HEK293 (cell line): ENCODE results near the gene REEP2.

Experiments used
- EGR2 ChIP-seq: fragments of 450-650 bp; formaldehyde crosslinking; IDR thresholded peaks from 2 replicates; pipeline ENCODE4 v1.5.1; 2016; ENCODE audit warnings: low read depth, missing biosample characterization, missing genetic modification characterization
- IKZF3 ChIP-seq: fragments of 450-650 bp; IDR thresholded peaks from 2 replicates; pipeline ENCODE4 v1.5.0; 2018; ENCODE audit warnings: missing biosample characterization, mild to moderate bottlenecking, missing genetic modification characterization, moderate library complexity
- OSR2 ChIP-seq: fragments of 450-650 bp; formaldehyde crosslinking; IDR thresholded peaks from 2 replicates; pipeline ENCODE4 v1.5.1; 2016; ENCODE audit warnings: missing biosample characterization, missing genetic modification characterization
- SALL2 ChIP-seq: fragments of 450-650 bp; formaldehyde crosslinking; IDR thresholded peaks from 2 replicates; pipeline ENCODE4 v1.5.0; 2017; ENCODE audit warnings: missing biosample characterization, mild to moderate bottlenecking, missing genetic modification characterization, borderline replicate concordance
- SCRT1 ChIP-seq: fragments of 450-650 bp; formaldehyde crosslinking; IDR thresholded peaks from 2 replicates; pipeline ENCODE4 v1.5.1; 2016; ENCODE audit warnings: missing biosample characterization, missing genetic modification characterization, borderline replicate concordance
- YY1 ChIP-seq: fragments of 450-650 bp; formaldehyde crosslinking; IDR thresholded peaks from 2 replicates; pipeline ENCODE4 v1.5.1; 2018; ENCODE audit warnings: missing biosample characterization, missing genetic modification characterization
- ZEB2 ChIP-seq: fragments of 450-650 bp; formaldehyde crosslinking; IDR thresholded peaks from 2 replicates; pipeline ENCODE4 v1.5.1; 2016; ENCODE audit warnings: missing biosample characterization, missing genetic modification characterization
- ZNF16 ChIP-seq: fragments of 450-650 bp; formaldehyde crosslinking; IDR thresholded peaks from 2 replicates; pipeline ENCODE4 v1.5.1; 2016; ENCODE audit warnings: low read depth, missing biosample characterization, missing genetic modification characterization
- ZNF169 ChIP-seq: fragments of 450-650 bp; formaldehyde crosslinking; IDR thresholded peaks from 2 replicates; pipeline ENCODE4 v1.5.1; 2016; ENCODE audit warnings: missing biosample characterization, missing genetic modification characterization
- ZNF2 ChIP-seq: fragments of 450-650 bp; formaldehyde crosslinking; IDR thresholded peaks from 2 replicates; pipeline ENCODE4 v1.5.1; 2016; ENCODE audit warnings: missing biosample characterization, missing genetic modification characterization
- ZNF223 ChIP-seq: fragments of 450-650 bp; formaldehyde crosslinking; IDR thresholded peaks from 2 replicates; pipeline ENCODE4 v1.5.1; 2016; ENCODE audit warnings: missing biosample characterization, missing genetic modification characterization
- ZNF239 ChIP-seq: fragments of 450-650 bp; formaldehyde crosslinking; IDR thresholded peaks from 2 replicates; pipeline ENCODE4 v1.5.1; 2016; ENCODE audit warnings: missing biosample characterization, missing genetic modification characterization
- ZNF266 ChIP-seq: fragments of 450-650 bp; formaldehyde crosslinking; IDR thresholded peaks from 2 replicates; pipeline ENCODE4 v1.5.1; 2016; ENCODE audit warnings: missing biosample characterization, missing genetic modification characterization, low read depth
- ZNF274 ChIP-seq, 2 experiments: fragments of 200-500 bp in 1 of 2; fragments of 450-650 bp in 1 of 2; sonication (Bioruptor generic) in 1 of 2; formaldehyde crosslinking in 1 of 2; IDR thresholded peaks; 2 replicates each; pipeline versions ENCODE4 v1.5.1 to v1.6.1; 2014 to 2016; ENCODE audit warnings: borderline replicate concordance in 1 of 2, inconsistent platforms in 1 of 2, low read length in 1 of 2, missing biosample characterization in 1 of 2, missing genetic modification characterization in 1 of 2
- ZNF37A ChIP-seq: fragments of 450-650 bp; IDR thresholded peaks from 2 replicates; pipeline ENCODE4 v1.5.1; 2018; ENCODE audit warnings: missing biosample characterization, missing genetic modification characterization
- ZNF426 ChIP-seq: fragments of 450-650 bp; formaldehyde crosslinking; IDR thresholded peaks from 2 replicates; pipeline ENCODE4 v1.5.1; 2017; ENCODE audit warnings: missing biosample characterization, missing genetic modification characterization, mild to moderate bottlenecking, inconsistent platforms, moderate library complexity
- ZNF621 ChIP-seq: fragments of 450-650 bp; formaldehyde crosslinking; IDR thresholded peaks from 2 replicates; pipeline ENCODE4 v1.5.1; 2017; ENCODE audit warnings: missing biosample characterization, missing genetic modification characterization
- ZNF624 ChIP-seq: fragments of 450-650 bp; formaldehyde crosslinking; IDR thresholded peaks from 2 replicates; pipeline ENCODE4 v1.5.1; 2017; ENCODE audit warnings: missing biosample characterization, missing genetic modification characterization
- ZNF76 ChIP-seq: fragments of 450-650 bp; formaldehyde crosslinking; IDR thresholded peaks from 2 replicates; pipeline ENCODE4; 2016; ENCODE audit warnings: low read depth, missing biosample characterization, missing genetic modification characterization, borderline replicate concordance
- ZNF777 ChIP-seq: fragments of 450-650 bp; formaldehyde crosslinking; IDR thresholded peaks from 2 replicates; pipeline ENCODE4 v1.5.1; 2017; ENCODE audit warnings: missing biosample characterization, missing genetic modification characterization, borderline replicate concordance
- ZNF785 ChIP-seq: fragments of 450-650 bp; formaldehyde crosslinking; IDR thresholded peaks from 2 replicates; pipeline ENCODE4 v1.5.1; 2016; ENCODE audit warnings: missing biosample characterization, missing genetic modification characterization
- ZNF792 ChIP-seq: fragments of 450-650 bp; formaldehyde crosslinking; IDR thresholded peaks from 2 replicates; pipeline ENCODE4 v1.5.1; 2016; ENCODE audit warnings: missing biosample characterization, missing genetic modification characterization
- ZSCAN23 ChIP-seq: fragments of 450-650 bp; formaldehyde crosslinking; IDR thresholded peaks from 2 replicates; pipeline ENCODE4 v1.5.1; 2016; ENCODE audit warnings: missing biosample characterization, missing genetic modification characterization
- ZXDB ChIP-seq: fragments of 450-650 bp; formaldehyde crosslinking; IDR thresholded peaks from 2 replicates; pipeline ENCODE4 v1.5.1; 2016; ENCODE audit warnings: missing biosample characterization, missing genetic modification characterization
- TF ChIP-seq, protein P1 (sequence below): sonication (generic); formaldehyde crosslinking; IDR thresholded peaks from 2 replicates; pipeline ENCODE4 v1.8.1; 2022; ENCODE audit warnings: mild to moderate bottlenecking, moderate library complexity, missing genetic modification reagents
- TF ChIP-seq, protein P2 (sequence below): fragments of 450-650 bp; formaldehyde crosslinking; IDR thresholded peaks from 2 replicates; pipeline ENCODE4 v1.5.1; 2016; ENCODE audit warnings: missing biosample characterization, missing genetic modification characterization
- TF ChIP-seq, protein P3 (sequence below): fragments of 450-650 bp; formaldehyde crosslinking; IDR thresholded peaks from 2 replicates; pipeline ENCODE4 v1.5.1; 2016; ENCODE audit warnings: missing biosample characterization, missing genetic modification characterization, low read depth
- TF ChIP-seq, protein P4 (sequence below): fragments of 450-650 bp; formaldehyde crosslinking; IDR thresholded peaks from 2 replicates; pipeline ENCODE4 v1.5.1; 2016; ENCODE audit warnings: missing biosample characterization, missing genetic modification characterization
- TF ChIP-seq, protein P5 (sequence below): fragments of 450-650 bp; formaldehyde crosslinking; optimal IDR thresholded peaks from 2 replicates; pipeline ENCODE3; 2016; ENCODE audit warnings: missing biosample characterization, mild to moderate bottlenecking, missing genetic modification characterization
- TF ChIP-seq, protein P6 (sequence below): fragments of 450-650 bp; formaldehyde crosslinking; IDR thresholded peaks from 2 replicates; pipeline ENCODE4 v1.5.1; 2016; ENCODE audit warnings: missing biosample characterization, missing genetic modification characterization

Gene REEP2

DNA sequence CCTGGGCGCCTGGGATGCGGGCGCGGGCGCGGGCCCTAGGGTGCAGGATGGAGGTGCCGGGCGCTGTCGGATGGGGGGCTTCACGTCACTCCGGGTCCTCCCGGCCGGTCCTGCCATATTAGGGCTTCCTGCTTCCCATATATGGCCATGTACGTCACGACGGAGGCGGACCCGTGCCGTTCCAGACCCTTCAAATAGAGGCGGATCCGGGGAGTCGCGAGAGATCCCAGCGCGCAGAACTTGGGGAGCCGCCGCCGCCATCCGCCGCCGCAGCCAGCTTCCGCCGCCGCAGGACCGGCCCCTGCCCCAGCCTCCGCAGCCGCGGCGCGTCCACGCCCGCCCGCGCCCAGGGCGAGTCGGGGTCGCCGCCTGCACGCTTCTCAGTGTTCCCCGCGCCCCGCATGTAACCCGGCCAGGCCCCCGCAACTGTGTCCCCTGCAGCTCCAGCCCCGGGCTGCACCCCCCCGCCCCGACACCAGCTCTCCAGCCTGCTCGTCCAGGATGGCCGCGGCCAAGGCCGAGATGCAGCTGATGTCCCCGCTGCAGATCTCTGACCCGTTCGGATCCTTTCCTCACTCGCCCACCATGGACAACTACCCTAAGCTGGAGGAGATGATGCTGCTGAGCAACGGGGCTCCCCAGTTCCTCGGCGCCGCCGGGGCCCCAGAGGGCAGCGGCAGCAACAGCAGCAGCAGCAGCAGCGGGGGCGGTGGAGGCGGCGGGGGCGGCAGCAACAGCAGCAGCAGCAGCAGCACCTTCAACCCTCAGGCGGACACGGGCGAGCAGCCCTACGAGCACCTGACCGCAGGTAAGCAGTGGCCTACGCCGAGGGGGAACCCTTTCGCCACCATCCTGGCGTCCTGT, 26.6 kb downstream of the REEP2 start, which contains the start of gene EGR1 (continued):
- TF ChIP-seq EGR2 (tag by site-specific recombination) = peak; percentile 88
- TF ChIP-seq ZNF274 (IDR thresholded peaks at IDR 0.05; ENCODE audit: low read length) = no peak
- TF ChIP-seq ZNF274 (tag by site-specific recombination; IDR thresholded peaks at IDR 0.05; ENCODE audit: borderline replicate concordance) = no peak
- TF ChIP-seq ZNF2 (tag by site-specific recombination) = no peak
- no peak for TF ChIP-seq ZXDB
- no peak for TF ChIP-seq ZSCAN23 (tag by site-specific recombination)
- TF ChIP-seq, protein P1, sequence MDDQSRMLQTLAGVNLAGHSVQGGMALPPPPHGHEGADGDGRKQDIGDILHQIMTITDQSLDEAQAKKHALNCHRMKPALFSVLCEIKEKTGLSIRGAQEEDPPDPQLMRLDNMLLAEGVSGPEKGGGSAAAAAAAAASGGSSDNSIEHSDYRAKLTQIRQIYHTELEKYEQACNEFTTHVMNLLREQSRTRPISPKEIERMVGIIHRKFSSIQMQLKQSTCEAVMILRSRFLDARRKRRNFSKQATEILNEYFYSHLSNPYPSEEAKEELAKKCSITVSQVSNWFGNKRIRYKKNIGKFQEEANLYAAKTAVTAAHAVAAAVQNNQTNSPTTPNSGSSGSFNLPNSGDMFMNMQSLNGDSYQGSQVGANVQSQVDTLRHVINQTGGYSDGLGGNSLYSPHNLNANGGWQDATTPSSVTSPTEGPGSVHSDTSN (CRISPR knock-in tag) = no peak
- TF ChIP-seq ZNF37A (tag by site-specific recombination) = no peak
- TF ChIP-seq, protein P2, sequence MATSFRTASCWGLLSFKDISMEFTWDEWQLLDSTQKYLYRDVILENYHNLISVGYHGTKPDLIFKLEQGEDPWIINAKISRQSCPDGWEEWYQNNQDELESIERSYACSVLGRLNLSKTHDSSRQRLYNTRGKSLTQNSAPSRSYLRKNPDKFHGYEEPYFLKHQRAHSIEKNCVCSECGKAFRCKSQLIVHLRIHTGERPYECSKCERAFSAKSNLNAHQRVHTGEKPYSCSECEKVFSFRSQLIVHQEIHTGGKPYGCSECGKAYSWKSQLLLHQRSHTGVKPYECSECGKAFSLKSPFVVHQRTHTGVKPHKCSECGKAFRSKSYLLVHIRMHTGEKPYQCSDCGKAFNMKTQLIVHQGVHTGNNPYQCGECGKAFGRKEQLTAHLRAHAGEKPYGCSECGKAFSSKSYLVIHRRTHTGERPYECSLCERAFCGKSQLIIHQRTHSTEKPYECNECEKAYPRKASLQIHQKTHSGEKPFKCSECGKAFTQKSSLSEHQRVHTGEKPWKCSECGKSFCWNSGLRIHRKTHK (tag by site-specific recombination) = no peak
- TF ChIP-seq, protein P3, sequence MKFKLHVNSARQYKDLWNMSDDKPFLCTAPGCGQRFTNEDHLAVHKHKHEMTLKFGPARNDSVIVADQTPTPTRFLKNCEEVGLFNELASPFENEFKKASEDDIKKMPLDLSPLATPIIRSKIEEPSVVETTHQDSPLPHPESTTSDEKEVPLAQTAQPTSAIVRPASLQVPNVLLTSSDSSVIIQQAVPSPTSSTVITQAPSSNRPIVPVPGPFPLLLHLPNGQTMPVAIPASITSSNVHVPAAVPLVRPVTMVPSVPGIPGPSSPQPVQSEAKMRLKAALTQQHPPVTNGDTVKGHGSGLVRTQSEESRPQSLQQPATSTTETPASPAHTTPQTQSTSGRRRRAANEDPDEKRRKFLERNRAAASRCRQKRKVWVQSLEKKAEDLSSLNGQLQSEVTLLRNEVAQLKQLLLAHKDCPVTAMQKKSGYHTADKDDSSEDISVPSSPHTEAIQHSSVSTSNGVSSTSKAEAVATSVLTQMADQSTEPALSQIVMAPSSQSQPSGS (tag by site-specific recombination) = no peak
- no peak for TF ChIP-seq ZNF76 (tag by site-specific recombination)
- no peak for TF ChIP-seq ZNF624 (tag by site-specific recombination)
- TF ChIP-seq ZNF239 (tag by site-specific recombination) = no peak
- no peak for TF ChIP-seq YY1
- TF ChIP-seq ZEB2 (tag by site-specific recombination) = 0 out of 2 replicates have a peak, but pooled peaks have one; percentile 12
- TF ChIP-seq ZNF792 = no peak
- peak; percentile 81 for TF ChIP-seq OSR2 (tag by site-specific recombination)
- TF ChIP-seq SALL2 (tag by site-specific recombination) = no peak
- TF ChIP-seq, protein P4, sequence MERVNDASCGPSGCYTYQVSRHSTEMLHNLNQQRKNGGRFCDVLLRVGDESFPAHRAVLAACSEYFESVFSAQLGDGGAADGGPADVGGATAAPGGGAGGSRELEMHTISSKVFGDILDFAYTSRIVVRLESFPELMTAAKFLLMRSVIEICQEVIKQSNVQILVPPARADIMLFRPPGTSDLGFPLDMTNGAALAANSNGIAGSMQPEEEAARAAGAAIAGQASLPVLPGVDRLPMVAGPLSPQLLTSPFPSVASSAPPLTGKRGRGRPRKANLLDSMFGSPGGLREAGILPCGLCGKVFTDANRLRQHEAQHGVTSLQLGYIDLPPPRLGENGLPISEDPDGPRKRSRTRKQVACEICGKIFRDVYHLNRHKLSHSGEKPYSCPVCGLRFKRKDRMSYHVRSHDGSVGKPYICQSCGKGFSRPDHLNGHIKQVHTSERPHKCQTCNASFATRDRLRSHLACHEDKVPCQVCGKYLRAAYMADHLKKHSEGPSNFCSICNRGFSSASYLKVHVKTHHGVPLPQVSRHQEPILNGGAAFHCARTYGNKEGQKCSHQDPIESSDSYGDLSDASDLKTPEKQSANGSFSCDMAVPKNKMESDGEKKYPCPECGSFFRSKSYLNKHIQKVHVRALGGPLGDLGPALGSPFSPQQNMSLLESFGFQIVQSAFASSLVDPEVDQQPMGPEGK = peak; percentile 58
- no peak; the same call in 1 of the 2 replicates for TF ChIP-seq ZNF169
- no peak for TF ChIP-seq ZNF621 (tag by site-specific recombination)
- TF ChIP-seq ZNF777 = no peak
- TF ChIP-seq, protein P5, sequence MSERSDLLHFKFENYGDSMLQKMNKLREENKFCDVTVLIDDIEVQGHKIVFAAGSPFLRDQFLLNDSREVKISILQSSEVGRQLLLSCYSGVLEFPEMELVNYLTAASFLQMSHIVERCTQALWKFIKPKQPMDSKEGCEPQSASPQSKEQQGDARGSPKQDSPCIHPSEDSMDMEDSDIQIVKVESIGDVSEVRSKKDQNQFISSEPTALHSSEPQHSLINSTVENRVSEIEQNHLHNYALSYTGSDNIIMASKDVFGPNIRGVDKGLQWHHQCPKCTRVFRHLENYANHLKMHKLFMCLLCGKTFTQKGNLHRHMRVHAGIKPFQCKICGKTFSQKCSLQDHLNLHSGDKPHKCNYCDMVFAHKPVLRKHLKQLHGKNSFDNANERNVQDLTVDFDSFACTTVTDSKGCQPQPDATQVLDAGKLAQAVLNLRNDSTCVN (tag by site-specific recombination) = no peak
- no peak for TF ChIP-seq ZNF266 (tag by site-specific recombination)
- no peak for TF ChIP-seq ZNF785 (tag by site-specific recombination)
- no peak for TF ChIP-seq ZNF426 (tag by site-specific recombination)
- no peak for TF ChIP-seq ZNF223 (tag by site-specific recombination)
- TF ChIP-seq IKZF3 (tag by site-specific recombination) = no peak
- no peak for TF ChIP-seq ZNF16 (tag by site-specific recombination)
- TF ChIP-seq SCRT1 (tag by site-specific recombination) = no peak
- TF ChIP-seq, protein P6, sequence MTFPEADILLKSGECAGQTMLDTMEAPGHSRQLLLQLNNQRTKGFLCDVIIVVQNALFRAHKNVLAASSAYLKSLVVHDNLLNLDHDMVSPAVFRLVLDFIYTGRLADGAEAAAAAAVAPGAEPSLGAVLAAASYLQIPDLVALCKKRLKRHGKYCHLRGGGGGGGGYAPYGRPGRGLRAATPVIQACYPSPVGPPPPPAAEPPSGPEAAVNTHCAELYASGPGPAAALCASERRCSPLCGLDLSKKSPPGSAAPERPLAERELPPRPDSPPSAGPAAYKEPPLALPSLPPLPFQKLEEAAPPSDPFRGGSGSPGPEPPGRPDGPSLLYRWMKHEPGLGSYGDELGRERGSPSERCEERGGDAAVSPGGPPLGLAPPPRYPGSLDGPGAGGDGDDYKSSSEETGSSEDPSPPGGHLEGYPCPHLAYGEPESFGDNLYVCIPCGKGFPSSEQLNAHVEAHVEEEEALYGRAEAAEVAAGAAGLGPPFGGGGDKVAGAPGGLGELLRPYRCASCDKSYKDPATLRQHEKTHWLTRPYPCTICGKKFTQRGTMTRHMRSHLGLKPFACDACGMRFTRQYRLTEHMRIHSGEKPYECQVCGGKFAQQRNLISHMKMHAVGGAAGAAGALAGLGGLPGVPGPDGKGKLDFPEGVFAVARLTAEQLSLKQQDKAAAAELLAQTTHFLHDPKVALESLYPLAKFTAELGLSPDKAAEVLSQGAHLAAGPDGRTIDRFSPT (tag by site-specific recombination) = no peak
